ENCODE measurements around the gene LRRC49.

LRRC49 gene

GRCh38 chr15:71057581-71057980 is 165.0 kb downstream of the LRRC49 start:
- DNase-seq, result no peak

GRCh38 chr15:71060983-71061382 is 168.4 kb downstream of the LRRC49 start:
- no peak for DNase-seq

DNA sequence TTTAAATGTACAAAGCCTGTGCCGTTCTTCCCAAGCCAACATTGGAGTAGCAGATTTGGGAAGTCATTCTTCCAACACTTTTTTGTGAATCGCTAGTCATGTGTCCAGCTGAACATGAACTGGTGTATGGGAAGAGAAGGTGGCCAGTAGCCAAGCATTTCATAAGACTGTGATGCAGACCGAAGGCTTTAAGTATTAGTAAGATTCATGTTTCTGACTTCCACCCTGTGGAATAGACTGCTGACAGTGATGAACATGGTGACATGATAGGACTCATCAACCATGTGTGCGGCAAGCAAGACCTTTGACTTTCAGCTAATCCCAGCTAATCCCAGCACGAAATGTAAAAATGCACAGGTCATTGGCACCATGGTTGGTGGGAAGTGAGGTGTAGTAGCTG is 174.4 kb downstream of the LRRC49 start:
- DNase-seq, result no peak

GRCh38 chr15:71069693-71070092 is 177.1 kb downstream of the LRRC49 start:
- DNase-seq, result no peak

DNA sequence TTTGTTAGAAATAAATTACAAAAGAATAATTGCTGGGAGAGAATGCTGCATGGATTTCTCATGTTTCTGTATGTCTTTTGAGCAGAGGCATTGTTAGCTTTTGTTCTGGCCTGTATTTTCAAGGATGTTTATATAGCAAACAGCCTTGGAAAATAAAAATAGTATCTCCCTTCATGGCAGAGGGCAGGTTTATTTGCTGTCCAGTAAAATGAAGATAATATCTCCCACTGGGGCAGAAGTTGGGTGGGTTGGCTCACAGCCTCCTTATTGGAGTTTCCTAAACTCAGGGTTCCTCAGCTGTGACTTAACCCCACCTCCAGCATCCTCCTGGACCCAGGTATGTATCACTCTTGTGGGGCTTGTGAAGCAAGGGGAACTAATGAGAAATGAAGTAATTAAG is 178.9 kb downstream of the LRRC49 start:
- DNase-seq, result no peak

GRCh38 chr15:71072423-71072822 is 179.8 kb downstream of the LRRC49 start:
- DNase-seq, result no peak

- no peak for DNase-seq
Measured at GRCh38 chr15:71078506-71079207, 186.0 kb downstream of the LRRC49 start.

DNA sequence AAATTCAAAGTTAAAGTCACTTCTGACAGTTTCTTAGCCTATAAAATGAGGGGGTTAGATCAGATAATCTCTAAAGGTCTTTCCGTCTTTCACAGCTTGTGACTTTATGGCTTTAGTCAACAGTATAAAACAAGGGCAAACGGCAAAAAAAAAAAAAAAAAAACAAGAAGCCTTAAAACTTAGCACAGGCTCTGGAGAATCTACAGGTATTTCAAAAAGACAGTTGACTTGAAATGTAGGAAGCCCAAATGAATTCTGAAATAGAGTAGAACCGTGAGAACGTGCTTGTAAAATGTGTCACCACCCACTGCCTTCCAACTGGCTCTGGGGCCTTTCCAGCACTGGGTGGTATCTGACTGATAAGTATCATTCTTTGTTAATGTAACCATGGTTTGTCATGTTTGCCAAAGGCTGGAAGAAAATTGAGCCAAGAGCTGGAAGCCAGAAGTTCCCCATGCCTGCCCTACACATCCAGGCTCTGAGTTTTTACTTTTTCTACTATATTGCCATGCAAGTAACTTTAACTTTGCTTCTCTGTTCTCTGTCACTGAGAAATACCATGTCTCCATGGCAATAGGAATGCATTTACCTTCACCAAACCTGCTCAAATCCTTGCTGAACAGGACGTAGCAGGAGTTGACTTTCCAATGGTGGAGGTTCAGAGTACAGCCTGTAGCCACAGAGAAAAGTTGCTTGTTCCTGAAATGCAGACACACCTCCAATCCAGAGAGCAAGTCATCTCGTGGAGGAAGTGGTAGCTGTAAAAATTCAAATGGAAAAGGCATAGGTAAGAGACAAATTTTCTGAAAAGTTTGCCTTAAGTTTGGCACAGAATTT is 186.8 kb downstream of the LRRC49 start:
- no peak for DNase-seq

DNA sequence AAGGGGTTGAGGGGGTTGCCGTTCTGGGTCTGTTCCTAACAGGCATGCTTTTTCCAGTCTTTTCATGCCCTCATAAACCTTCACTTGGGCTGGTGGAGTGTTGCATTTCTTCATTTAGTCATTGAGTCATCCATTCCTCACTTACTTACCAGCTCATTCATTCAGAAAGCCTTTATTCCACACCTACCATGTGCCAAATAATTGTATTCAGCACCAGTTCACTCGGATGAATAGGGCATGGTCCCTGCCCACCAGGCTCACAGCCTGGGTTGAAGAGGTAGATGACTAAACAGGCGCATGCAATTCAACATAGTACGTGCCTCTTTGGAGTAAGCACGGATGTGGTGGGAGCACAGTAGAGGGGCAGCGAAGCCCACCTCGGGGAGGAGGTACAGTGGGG is 187.5 kb downstream of the LRRC49 start:
- no peak for DNase-seq

DNA sequence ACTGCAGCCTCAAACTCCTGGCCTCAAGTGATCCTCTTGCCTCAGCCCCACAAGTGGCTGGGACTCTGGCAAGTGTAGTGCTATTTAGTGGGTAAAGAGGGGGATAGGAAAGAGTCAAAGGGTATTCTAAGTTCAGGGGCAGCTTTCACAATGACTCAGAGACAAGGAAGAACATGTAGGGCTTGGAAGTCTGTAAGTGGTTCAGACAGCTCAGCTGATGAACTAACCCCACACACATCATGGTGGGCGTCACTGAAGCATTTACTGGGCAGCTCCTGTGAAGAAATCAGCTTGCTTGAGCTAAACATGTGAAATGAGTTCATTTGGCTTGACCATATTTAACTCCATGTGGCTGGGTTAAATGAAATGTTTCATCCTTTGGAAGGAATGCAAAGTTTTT is 188.1 kb downstream of the LRRC49 start:
- peak in 1 of 2 donors; percentile 25 for DNase-seq

DNA sequence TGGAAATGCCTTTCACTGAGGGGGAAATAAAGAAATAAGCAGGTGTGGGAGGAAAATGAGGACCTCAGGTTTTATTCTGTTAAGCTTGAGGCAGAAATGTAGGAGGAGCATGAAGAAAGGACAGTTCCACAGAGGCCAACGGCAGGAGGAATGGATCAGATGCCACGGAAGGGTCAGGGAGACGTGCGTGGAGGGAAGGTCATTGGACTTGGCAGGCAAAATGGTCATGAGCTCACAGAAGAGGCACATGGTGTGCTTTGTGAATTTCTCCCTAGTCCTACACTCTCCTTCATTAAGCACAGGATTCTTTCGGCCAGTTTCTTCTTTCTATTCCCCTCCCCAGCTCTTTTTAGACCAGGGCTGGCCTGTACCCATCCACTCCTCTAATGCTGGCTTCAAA is 190.2 kb downstream of the LRRC49 start:
- DNase-seq, result no peak

DNA sequence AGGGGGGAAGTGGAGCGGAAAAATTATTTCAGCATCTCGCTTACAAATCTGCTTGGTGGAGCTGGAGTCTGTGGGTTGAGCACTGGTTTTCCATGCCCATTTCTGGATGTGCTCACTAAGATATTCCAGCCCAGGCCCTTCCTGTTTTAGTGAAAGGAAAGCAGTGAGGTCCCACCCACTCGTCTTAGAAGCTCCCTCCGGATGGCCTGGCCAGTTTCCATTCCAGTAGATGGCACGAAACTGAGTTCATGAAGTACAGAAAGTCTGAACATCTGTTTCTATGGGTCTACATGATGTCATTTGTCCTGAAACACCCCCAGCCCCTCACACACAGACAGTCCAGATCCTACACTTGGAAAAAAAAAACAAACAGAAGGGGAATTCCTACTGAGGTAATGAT is 190.7 kb downstream of the LRRC49 start:
- no peak for DNase-seq

DNA sequence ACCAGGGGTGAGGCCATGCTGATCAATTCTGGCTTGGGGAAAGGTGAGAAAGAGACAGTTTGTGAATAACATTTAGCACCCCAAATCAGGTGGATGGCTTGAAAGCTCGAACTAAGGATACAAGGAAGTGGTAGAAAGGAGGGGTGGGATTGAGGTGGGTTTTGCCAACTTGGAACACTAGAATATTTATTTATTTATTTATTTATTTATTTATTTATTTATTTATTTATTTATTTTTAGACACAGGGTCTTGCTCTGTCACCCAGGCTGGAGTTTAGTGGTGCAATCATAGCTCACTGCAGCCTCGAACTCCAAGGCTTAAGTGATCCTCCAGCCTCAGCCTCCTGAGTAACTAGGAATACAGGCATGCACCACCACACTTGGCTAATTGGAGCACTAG is 191.6 kb downstream of the LRRC49 start:
- no peak for DNase-seq

DNA sequence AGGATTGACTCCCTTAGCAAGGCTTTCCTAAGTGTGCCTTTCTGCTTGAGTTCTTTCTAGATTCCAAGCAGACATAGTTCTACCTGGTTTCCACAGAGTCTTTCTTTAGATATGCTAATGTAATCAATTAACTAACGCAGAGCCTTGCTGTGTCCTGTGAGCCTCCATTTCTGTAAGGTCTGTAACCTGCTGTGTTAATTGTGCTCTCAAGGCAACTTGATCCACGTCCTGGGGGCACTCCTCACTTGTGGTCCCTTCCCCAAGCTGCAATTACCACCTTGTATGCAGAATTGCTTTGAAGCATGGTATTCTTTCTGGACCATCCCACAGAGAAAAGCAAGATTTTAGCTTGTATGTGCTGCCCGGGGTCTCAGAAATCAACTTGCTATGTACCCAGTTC is 193.2 kb downstream of the LRRC49 start:
- no peak for DNase-seq

DNA sequence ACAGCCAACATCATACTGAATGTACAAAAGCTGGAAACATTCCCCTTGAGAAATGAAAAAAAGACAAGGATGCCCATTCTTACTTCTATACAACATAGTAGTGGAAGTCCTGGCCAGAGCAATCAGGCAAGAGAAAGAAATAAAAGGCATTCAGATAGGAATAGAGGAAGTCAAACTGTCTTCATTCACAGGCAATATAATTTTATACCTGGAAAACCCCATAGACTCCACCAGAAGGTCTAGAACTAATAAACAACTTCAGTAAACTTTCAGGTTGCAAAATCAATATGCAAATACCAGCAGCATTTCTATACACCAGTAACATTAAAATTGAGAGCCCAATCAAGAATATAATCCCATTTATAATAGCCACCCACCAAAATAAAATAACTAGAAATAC is 195.5 kb downstream of the LRRC49 start:
- no peak for DNase-seq

- no peak for DNase-seq
Measured at GRCh38 chr15:71088683-71089082, 196.1 kb downstream of the LRRC49 start.

DNA sequence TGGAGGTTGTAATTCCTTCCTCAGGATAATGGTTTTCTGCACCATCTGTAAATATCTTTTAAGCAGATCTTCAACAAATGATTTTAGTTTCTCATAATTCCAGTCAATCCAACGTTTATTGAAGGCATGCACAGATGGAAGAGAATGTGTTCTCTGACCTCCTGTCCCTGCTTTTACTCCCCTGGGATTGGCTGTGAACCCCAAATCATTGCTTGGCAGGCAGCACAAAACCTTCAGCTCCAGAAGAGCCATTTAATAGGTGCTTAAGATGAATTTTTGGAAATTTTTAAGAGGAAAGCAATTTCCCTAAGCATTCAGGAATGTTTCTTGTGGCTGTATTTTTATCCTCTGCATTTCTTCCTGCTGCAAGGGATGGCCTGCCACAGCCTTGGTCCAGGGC is 197.2 kb downstream of the LRRC49 start:
- no peak for DNase-seq

- no peak for DNase-seq
Measured at GRCh38 chr15:71091601-71092000, 199.0 kb downstream of the LRRC49 start.

GRCh38 chr15:71092056-71092600 is 199.5 kb downstream of the LRRC49 start:
- DNase-seq, result no peak

DNA sequence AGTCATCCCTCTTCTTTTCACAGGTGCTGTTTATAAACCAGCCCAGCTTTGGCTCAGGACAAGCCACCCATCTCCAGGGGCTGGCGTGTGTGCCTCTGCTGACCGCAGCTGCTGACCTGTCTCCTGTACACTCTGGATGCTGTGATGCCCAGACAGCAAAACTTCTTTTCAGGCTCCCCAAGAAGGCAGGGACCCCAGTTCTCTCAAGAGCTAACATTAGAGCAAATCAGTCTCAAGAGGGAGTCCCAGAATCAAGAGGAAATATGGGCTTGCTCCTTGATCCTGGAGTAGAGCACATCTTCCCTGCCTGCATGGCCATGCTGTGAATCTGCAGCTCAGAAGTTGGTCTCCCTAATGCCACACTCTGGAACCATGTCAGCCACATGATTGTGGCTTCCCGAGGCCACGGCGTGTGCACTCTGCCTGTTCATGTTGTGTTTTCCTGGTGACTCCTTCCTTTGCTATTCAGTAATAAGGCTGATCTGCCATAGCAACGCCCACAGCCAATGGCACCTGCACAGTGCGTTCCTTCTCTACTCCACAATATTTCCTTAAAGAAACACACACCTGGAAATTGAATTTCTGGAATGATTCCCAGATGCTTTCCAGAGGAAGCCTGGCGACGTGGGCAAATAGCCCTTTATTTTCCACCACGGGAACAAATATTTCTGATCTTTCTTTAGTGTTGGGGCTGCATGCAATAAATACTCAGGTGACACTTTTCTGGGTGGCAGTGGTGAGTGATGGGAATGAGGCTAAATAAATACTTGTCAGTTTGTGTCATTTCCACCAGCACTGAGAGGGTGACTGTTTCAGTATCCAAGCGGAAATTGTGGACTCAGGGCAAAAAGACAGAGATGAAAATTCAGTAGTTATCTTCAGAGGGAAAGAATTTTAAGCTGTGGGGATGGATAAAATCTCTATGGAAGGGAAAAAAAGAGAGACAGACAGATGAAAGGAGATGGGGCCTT is 200.7 kb downstream of the LRRC49 start:
- no peak for DNase-seq

GRCh38 chr15:71094137-71094536 is 201.5 kb downstream of the LRRC49 start:
- no peak for DNase-seq

GRCh38 chr15:71096676-71097075 is 204.1 kb downstream of the LRRC49 start:
- no peak for DNase-seq

GRCh38 chr15:71097890-71098289 is 205.3 kb downstream of the LRRC49 start:
- DNase-seq, result no peak
